B cell (primary cell): ENCODE data around the gene LRATD1.

ENCODE experiments used
- EZH2 ChIP-seq: IDR thresholded peaks from 2 replicates; pipeline ENCODE4 v1.6.1; 2012; ENCODE audit warnings: borderline replicate concordance, low read depth, mild to moderate bottlenecking, moderate library complexity, low read length; ENCODE audit not compliant: insufficient read depth, poor library complexity, severe bottlenecking
- TF ChIP-seq, protein P1 (sequence below): fragments of 200-600 bp; IDR thresholded peaks from one replicate; pipeline ENCODE4 v1.8.0; 2022; ENCODE audit warnings: antibody characterized with exemption, mild to moderate bottlenecking

DNA sequence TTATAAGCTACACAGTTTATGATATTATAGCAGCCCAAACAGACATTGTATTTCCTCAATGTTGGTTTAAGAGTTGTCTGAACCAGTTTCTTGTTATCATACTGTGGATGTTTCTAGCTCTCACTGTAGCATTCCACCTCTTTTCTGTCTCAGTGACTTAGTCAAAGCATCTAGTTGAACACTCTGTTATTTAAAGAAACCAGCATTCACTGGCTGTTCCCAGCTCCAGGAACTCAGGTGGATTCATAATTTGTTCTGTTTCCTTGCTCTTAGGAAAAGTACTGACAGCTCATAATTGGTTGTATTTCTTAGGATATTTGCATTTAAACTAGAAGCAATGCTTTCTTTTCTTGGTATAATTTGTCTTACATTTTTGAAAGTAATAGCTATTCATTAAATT is 17.5 kb downstream of the LRATD1 start:
- TF ChIP-seq, protein P1, sequence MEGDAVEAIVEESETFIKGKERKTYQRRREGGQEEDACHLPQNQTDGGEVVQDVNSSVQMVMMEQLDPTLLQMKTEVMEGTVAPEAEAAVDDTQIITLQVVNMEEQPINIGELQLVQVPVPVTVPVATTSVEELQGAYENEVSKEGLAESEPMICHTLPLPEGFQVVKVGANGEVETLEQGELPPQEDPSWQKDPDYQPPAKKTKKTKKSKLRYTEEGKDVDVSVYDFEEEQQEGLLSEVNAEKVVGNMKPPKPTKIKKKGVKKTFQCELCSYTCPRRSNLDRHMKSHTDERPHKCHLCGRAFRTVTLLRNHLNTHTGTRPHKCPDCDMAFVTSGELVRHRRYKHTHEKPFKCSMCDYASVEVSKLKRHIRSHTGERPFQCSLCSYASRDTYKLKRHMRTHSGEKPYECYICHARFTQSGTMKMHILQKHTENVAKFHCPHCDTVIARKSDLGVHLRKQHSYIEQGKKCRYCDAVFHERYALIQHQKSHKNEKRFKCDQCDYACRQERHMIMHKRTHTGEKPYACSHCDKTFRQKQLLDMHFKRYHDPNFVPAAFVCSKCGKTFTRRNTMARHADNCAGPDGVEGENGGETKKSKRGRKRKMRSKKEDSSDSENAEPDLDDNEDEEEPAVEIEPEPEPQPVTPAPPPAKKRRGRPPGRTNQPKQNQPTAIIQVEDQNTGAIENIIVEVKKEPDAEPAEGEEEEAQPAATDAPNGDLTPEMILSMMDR = no peak
- TF ChIP-seq EZH2 = no peak
